Stimulated activated CD4-positive, alpha-beta T cell treated with anti-CD3 and anti-CD28 coated beads, Interleukin-2, amount 100 ng/mL, for 48 hours (primary cell): ENCODE measurements around the gene DNAJC19.
"Not testable (repeated sequence)": the region's sequence is repeated elsewhere in the genome, so short reads cannot be mapped to it uniquely, and the experiment has no call there.

Experiments
- DNase-seq, 2 donors: peaks; one replicate each; pipeline ENCODE4 v3.0.0-alpha.2; 2020

Gene DNAJC19

GRCh38 chr3:180989291-180990163, at the start of gene DNAJC19:
DNAJC19 (minus strand) TSS chr3:180989736; CDS start chr3:180989602, 134 bp downstream.
- DNase-seq: peak; percentile 79 to 85

DNA sequence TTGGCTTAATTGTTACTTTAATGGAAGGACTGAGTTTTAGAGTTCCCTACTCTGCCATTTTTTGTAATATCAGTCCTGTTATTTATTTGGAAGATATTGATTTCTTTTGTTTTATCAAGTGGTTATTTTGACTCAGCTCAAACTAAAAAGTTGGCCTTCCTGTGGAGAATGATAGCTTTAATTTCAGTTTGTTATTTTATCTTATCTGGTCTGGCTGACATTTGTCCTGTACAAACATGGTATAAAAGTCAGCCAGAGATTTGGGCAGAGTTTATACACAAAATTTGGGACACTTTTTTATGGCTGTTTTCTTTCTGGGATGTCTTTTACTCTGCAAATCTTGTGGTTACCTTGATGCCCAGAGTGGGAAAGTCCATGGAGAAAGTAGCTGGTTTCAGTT, 41.4 kb upstream of the DNAJC19 start:
- DNase-seq: no peak

GRCh38 chr3:181025204-181025603, 35.7 kb upstream of the DNAJC19 start:
- no peak for DNase-seq

DNA sequence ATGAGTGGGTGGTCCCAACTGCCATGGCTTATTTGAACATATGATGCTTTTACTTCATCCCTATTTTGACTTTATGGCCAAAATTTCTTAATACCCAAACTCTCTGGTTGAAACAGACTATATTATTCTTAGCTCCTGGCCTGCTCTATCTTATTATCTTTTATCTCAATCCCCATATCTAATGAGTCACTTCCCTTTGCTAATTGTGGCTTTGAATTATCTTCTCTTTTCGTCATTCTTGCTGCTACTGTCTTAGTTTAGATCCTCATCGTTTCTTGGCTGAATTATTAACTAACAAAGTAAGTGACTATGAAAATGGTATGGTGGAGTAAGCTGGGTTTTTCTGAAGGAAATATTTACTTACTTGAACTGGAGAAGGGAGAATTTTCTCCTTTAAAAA, 28.2 kb upstream of the DNAJC19 start:
- no peak for DNase-seq

DNA sequence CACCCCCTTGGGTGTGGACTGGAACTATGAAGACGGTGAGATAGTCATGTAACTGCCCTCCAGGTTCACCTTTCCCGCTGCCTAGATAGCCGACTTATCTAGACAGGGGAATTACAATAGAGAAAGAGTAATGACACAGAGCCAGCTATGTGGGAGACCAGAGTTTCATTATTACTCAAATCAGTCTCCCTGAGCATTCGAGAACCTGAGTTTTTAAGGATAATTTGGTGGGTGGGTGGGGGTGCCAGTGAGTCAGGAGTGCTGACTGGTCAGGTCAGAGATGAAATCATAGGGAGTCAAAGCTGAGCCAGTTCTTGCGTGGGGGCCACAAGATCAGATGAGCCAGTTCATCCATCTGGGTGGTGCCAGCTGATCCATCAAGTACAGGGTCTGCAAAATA, 19.7 kb upstream of the DNAJC19 start:
- peak; percentile 9 to 17 for DNase-seq

DNA sequence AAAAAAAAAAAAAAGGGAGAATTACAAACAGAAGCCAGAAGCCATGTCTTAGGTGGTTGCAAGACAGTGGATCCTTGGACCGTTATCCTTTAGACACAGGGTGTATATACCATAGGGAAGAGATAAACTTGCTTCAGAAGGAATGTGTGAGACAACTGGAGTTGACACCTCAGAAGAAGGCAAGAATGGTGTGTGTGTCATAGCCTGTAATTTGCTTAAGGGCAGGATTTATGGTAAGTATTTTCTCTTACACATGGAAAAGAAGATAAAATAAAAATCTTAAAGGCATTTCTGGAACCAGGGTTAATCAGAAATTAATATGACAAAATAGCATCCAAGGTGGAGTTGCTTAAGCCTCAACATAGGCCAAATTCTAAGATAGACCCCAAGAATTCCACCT, 19.3 kb upstream of the DNAJC19 start:
- no peak for DNase-seq

DNA sequence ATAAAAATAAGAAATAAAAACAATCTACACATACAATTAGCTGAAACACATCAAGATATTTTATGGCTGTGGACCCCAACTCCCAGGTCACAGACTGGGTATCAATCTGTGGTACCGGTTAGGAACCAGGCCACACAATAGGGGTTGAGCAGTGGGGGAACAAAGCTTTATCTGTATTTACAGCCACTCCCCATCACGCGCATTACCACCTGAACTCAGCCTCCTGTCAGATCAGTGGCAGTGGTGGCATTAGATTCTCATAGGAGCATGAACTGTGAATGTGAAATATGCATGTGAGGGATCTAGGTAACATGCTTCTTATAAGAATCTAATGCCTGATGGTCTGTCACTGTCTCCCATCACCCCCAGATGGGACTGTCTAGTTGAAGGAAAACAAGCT, 17.7 kb upstream of the DNAJC19 start:
- DNase-seq: no peak

GRCh38 chr3:181006541-181006940, 17.0 kb upstream of the DNAJC19 start:
- no peak for DNase-seq

DNA sequence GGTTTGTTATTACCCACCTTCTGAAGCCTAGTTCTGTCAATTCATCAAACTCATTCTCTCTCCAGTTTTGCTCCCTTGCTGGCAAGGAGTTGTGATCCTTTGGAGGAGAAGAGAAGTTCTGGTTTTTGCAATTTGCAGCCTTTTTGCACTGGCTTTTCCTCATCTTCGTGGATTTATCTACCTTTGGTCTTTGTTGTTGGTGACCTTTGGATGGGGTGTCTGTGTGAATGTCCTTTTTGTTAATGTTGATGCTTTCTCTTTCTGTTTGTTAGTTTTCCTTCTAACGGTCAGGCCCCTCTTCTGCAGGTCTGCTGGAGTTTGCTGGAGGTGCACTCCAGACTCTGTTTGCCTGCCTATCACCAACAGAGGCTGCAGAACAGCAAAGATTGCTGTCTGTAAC, 13.9 kb upstream of the DNAJC19 start:
- DNase-seq: not testable (repeated sequence)

- not testable (repeated sequence) for DNase-seq
These were observed 12.8 kb upstream of the DNAJC19 start for GRCh38 chr3:181002331-181002730.

- DNase-seq: no peak
These were observed 6.9 kb upstream of the DNAJC19 start for GRCh38 chr3:180996415-180996932.

DNA sequence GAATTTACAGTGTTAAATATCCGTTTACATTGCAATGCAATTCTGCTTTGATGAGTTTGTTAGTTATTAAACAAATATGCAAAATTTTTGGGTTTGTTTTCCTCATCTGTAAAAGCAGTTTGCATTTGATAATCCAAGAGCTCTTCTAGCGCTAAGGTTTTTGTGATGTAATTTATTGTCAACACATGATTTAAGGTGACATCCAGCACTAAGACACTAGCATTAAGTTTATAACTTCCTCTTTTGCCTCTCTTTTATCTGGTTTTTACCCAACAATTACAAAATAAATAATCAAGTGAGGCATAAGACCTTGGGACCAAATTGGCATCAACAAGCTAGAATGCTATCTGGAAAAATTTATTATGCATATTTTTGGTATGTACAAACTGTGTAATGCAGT, 969 bp upstream of the DNAJC19 start:
- DNase-seq: no peak

DNA sequence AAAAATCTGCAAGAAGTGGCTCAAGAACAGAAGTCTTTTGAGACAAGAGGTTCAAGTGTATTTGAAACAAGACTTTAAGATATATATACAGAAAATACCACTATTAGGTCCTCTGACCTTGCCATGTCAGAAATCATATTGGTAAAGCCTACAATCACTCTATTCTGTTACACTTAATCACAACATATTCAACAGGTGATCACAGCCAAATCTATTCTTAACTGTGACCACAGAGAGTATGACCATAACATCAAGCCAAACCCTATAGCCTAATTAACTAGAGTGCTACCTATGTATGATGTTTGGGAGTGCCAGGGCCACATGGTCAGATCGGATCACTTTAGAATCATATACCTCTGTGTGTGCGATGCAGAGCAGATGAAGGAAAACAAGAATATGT, 2.2 kb downstream of the DNAJC19 start:
- no peak for DNase-seq

- not testable (repeated sequence) for DNase-seq
These were observed 3.2 kb downstream of the DNAJC19 start for GRCh38 chr3:180986366-180986765.

DNA sequence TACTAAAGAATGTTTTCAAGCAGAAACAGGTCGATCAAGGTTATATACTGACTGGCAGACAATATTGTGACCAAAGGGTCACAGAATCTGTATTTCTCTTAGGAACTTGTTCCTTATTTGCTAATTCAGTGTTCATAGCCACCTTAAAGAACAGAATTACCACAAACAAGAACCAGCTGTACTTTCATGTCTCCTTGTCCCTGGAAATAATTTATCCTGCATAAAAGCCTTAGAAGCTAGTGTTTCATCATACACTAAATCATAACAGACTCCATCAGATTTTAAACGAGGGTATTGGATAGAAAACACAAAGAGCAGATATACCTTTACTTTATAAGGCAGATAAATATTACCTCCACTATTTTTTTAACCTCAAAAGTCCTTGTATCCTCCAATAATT, 6.4 kb downstream of the DNAJC19 start:
- no peak for DNase-seq

GRCh38 chr3:180981912-180982311, 7.6 kb downstream of the DNAJC19 start:
- DNase-seq: no peak

GRCh38 chr3:180980611-180981010, 8.9 kb downstream of the DNAJC19 start:
- no peak for DNase-seq

DNA sequence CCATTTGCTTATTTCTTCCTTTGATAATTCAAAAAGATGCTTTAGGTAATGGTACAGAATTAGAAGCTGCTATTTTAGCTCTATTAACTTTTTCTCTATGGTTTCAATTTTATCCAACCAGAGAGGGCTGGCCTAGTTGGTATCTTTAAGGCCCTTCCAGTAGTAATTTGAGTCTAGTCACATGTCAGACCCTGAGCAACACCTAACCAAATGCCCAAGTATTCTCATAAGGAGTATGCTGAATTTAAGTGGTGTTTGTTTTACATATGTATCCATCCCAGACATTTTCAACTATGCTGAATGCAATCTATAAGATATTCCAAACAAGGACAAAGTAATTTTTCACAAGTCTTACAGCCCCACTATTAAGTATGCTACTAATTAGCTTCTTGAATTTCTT, 9.6 kb downstream of the DNAJC19 start:
- DNase-seq: no peak

- DNase-seq: no peak
These were observed 12.0 kb downstream of the DNAJC19 start for GRCh38 chr3:180977498-180977897.

DNA sequence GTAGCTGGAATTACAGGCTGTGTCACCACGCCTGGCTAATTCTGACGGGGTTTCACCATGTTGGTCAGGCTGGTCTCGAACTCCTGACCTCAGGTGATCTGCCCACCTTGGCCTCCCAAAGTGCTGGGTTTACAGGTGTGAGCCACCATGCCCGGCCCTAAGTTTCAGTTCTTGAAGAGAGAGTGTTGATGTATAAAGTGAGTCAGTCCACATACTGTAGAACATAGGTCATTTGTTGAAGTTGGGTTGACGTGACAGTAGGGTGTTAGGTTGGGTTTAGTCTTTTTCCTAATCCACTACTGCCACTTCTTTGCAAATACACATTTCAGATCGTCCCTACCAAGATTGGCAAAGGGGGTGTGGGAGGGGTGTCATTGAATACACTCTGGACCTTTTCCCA, 15.2 kb downstream of the DNAJC19 start:
- no peak for DNase-seq

GRCh38 chr3:180973543-180973942, 16.0 kb downstream of the DNAJC19 start:
- DNase-seq: no peak

DNA sequence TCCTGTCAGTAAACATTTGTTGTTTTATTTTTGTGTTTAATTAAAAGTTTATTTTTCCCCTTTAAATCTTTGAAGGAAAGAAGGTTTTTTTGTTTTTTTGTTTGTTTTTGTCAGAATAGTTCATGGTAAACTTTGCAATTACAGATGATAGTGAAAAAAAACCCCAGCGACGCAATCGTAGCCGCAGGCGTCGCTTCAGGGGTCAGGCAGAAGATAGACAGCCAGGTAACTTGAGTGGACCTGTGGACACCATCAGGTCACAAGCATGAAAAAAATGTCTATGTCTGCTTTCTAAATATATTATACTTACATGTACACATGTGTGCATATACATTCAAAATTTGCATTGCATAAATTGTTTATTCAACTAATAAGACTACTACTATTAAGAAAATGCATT, 18.6 kb downstream of the DNAJC19 start:
- DNase-seq: no peak

- DNase-seq: no peak
These were observed 27.0 kb downstream of the DNAJC19 start for GRCh38 chr3:180962530-180962929.

GRCh38 chr3:180961552-180961951, 28.0 kb downstream of the DNAJC19 start:
- DNase-seq: no peak

DNA sequence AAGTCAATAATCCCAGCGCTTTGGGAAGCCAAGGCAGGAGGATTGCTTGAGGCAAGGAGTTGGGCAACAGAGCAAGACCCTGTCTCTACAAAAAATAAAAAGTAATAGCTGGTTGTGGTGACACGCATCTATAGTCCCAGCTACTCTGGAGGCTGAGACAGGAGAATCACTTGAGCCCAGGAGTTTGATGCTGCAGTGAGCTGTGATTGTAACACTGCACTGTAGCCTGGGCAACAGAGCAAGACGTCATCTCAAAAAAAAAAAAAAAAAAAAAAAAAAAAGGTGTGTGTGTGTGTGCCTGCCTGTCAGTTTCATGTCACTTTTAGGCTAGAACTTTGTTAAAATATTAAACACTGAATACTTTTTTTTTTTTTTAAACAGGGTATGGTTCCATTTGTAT, 28.4 kb downstream of the DNAJC19 start:
- no peak for DNase-seq
